DND-41 (cell line): Measurements from ENCODE around the gene PEPD.

Experiments used
- CTCF ChIP-seq: IDR thresholded peaks from 2 replicates; pipeline ENCODE4 v1.5.1; 2012; ENCODE audit warnings: borderline replicate concordance, low read length, moderate library complexity, mild to moderate bottlenecking; ENCODE audit not compliant: poor library complexity, severe bottlenecking; ENCODE audit errors: extremely low read depth
- EZH2 ChIP-seq: IDR thresholded peaks from 3 replicates; pipeline ENCODE4 v1.6.1; 2012; ENCODE audit warnings: borderline replicate concordance, low read depth, mild to moderate bottlenecking, moderate library complexity, low read length, inconsistent platforms; ENCODE audit not compliant: severe bottlenecking

GRCh38 chr19:33375156-33375836 is 146.3 kb downstream of the PEPD start:
- TF ChIP-seq CTCF = no peak
- TF ChIP-seq EZH2 = no peak
